ENCODE results near the gene CWC27. TPM values are rescaled to one million over a fixed set of nuclear protein-coding genes. Genes with fewer than 3 reads are reported as not detected.

CWC27 gene
- polyA plus RNA-seq, 4 donors = 7.0 to 21.3 (median 14.8) TPM

- WGBS, 3 donors = 84 to 94% (median 89%) methylated on average over 2 of the region's 2 CpGs
- DNase-seq = no peak
- H3K27me3 ChIP-seq (ENCODE audit: control insufficient read depth in 3 of 3, insufficient read depth in 3 of 3, low read length in 3 of 3) = no peaks in the 10 kb centered on the region
- H3K4me3 ChIP-seq (ENCODE audit: low read depth in 1 of 3, low read length in 3 of 3) = no peak overlapping the region
- H3K36me3 ChIP-seq (ENCODE audit: control insufficient read depth in 3 of 3, insufficient read depth in 2 of 3, low read depth in 1 of 3, low read length in 3 of 3) = no peaks in the 10 kb centered on the region
- no peak overlapping the region for H3K27ac ChIP-seq (ENCODE audit: low read depth in 1 of 3, low read length in 2 of 3)
- no peaks in the 10 kb centered on the region for H3K4me1 ChIP-seq (ENCODE audit: control insufficient read depth in 3 of 3, insufficient read depth in 2 of 3, low read depth in 1 of 3, low read length in 2 of 3)
- FAIRE-seq = no peak
- no peaks in the 10 kb centered on the region for H3K9me3 ChIP-seq (ENCODE audit: control insufficient read depth in 2 of 2, insufficient read depth in 1 of 2, low read depth in 1 of 2, low read length in 1 of 2)
These were observed 296.3 kb downstream of the CWC27 start for GRCh38 chr5:65065001-65065511.

DNA sequence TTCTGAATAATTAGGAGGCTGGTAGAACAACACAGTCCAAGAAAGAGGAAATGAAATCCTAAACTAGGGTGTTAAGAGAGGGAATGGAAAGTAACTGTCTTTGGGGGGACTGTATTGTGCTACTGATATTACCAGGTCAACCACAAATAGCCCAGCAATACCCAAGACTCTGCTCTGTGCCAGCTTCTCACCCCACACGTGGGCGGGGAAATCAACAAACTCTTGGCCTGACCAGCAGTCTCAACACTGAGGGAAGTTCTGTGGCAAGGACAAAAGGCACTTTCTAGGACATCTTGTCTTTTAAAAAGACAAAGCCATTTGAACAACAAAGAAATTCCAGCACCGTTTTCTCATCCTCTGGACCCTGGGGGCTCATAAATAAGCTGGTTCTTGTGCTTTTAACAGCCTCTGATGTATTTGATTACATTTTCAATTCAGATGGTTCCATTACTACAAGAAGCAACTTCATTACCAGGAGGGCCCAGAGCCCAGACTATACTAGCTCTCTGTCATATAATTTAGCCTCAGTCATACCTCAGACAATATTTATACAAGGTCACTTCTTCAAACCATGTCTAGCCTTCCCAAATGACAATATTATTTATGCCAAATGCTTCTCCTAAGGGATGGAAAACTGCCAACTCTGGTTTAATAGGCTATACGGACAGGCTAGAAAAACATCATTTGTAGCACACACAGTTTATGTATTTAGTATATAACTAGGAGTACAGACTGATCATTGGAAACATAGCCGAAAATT, 297.8 kb downstream of the CWC27 start:
- Histone ChIP-seq H3K36me3 (ENCODE audit: control insufficient read depth in 3 of 3, insufficient read depth in 2 of 3, low read depth in 1 of 3, low read length in 3 of 3) (no peaks in the 10 kb centered on the region), H3K27me3 (ENCODE audit: control insufficient read depth in 3 of 3, insufficient read depth in 3 of 3, low read length in 3 of 3) (no peaks in the 10 kb centered on the region), H3K9me3 (ENCODE audit: control insufficient read depth in 2 of 2, insufficient read depth in 1 of 2, low read depth in 1 of 2, low read length in 1 of 2) (no peaks in the 10 kb centered on the region), H3K27ac (ENCODE audit: low read depth in 1 of 3, low read length in 2 of 3) (no peak overlapping the region), H3K4me1 (ENCODE audit: control insufficient read depth in 3 of 3, insufficient read depth in 2 of 3, low read depth in 1 of 3, low read length in 2 of 3) (no peaks in the 10 kb centered on the region), H3K4me3 (ENCODE audit: low read depth in 1 of 3, low read length in 3 of 3) (no peak overlapping the region)
- DNase-seq (no peak), FAIRE-seq (no peak)
- WGBS, 3 donors = 53 to 55% (median 55%) methylated on average over 5 of the region's 5 CpGs

GRCh38 chr5:65067147-65067506, 298.4 kb downstream of the CWC27 start:
- H3K27me3 ChIP-seq (ENCODE audit: control insufficient read depth in 3 of 3, insufficient read depth in 3 of 3, low read length in 3 of 3) = no peaks in the 10 kb centered on the region
- no peak overlapping the region for H3K27ac ChIP-seq (ENCODE audit: low read depth in 1 of 3, low read length in 2 of 3)
- DNase-seq = no peak
- no peak for FAIRE-seq
- H3K9me3 ChIP-seq (ENCODE audit: control insufficient read depth in 2 of 2, insufficient read depth in 1 of 2, low read depth in 1 of 2, low read length in 1 of 2) = no peaks in the 10 kb centered on the region
- 84 to 91% (median 86%) methylated on average over 1 of the region's 1 CpG for WGBS, 3 donors
- H3K36me3 ChIP-seq (ENCODE audit: control insufficient read depth in 3 of 3, insufficient read depth in 2 of 3, low read depth in 1 of 3, low read length in 3 of 3) = no peaks in the 10 kb centered on the region
- H3K4me1 ChIP-seq (ENCODE audit: control insufficient read depth in 3 of 3, insufficient read depth in 2 of 3, low read depth in 1 of 3, low read length in 2 of 3) = no peaks in the 10 kb centered on the region
- H3K4me3 ChIP-seq (ENCODE audit: low read depth in 1 of 3, low read length in 3 of 3) = no peak overlapping the region

Other genes starting within 250 kb of the CWC27 start
- under 1 TPM in 1 of 4 donors, not detected in 3; 0.18 TPM for gene SHISAL2B, start 78.4 kb upstream of the CWC27 start, polyA plus RNA-seq
- gene SREK1IP1, start 239 bp upstream of the CWC27 start, polyA plus RNA-seq = 10 to 100 TPM in 1 of 4 donors, 1 to 10 TPM in 3; 5.9 to 14.5 (median 8.0) TPM

Data from small intestine (tissue), 7 donors.